CD14-positive monocyte (primary cell): ENCODE measurements around the gene RERE. TPM values are rescaled to one million over a fixed set of nuclear protein-coding genes. Genes with fewer than 3 reads are reported as not detected.

Source experiments
- DNase-seq, 3 donors: peaks; one replicate each; pipeline ENCODE4 v3.0.0-alpha.2; 2011 to 2022
- H2AFZ ChIP-seq: 2 replicates; pipeline ENCODE4 v1.6.0; 2012; ENCODE audit warnings: mild to moderate bottlenecking, low read depth, low read length, inconsistent platforms; ENCODE audit not compliant: insufficient read depth, poor library complexity, severe bottlenecking
- H3K27ac ChIP-seq, 2 donors: 1 replicate in 1 of 2; 2 replicates in 1 of 2; pipeline ENCODE4 v1.5.1; 2012 to 2013; ENCODE audit warnings: low read length in 2 of 2, control low read depth in 1 of 2, inconsistent platforms in 1 of 2, low read depth in 1 of 2, mild to moderate bottlenecking in 1 of 2
- H3K27me3 ChIP-seq, 2 donors: one replicate each; pipeline versions ENCODE4 v1.6.0 to v1.6.1; 2011 to 2013; ENCODE audit warnings: low read length in 2 of 2; ENCODE audit not compliant: control insufficient read depth in 2 of 2, insufficient read depth in 2 of 2
- H3K36me3 ChIP-seq, 2 donors: replicated peaks in 1 of 2; 1 replicate in 1 of 2; 2 replicates in 1 of 2; pipeline versions ENCODE4 v1.5.1 to v1.6.1; 2012 to 2013; ENCODE audit warnings: low read length in 2 of 2, control low read depth in 1 of 2, inconsistent platforms in 1 of 2, mild to moderate bottlenecking in 1 of 2; ENCODE audit not compliant: insufficient read depth in 2 of 2, control insufficient read depth in 1 of 2
- H3K4me1 ChIP-seq, 2 donors: 1 replicate in 1 of 2; 2 replicates in 1 of 2; pipeline versions ENCODE4 v1.5.1 to v1.6.1; 2012 to 2013; ENCODE audit warnings: low read length in 2 of 2, control low read depth in 1 of 2, inconsistent platforms in 1 of 2, mild to moderate bottlenecking in 1 of 2, moderate library complexity in 1 of 2; ENCODE audit not compliant: insufficient read depth in 2 of 2, control insufficient read depth in 1 of 2
- H3K4me2 ChIP-seq: replicated peaks from 2 replicates; pipeline ENCODE3; 2012; ENCODE audit warnings: low read length, moderate library complexity, mild to moderate bottlenecking; ENCODE audit not compliant: poor library complexity, severe bottlenecking; ENCODE audit errors: extremely low read depth
- H3K4me3 ChIP-seq, 3 experiments: fragments of 200-600 bp in 1 of 3; sonication (generic) in 1 of 3; replicated peaks in 1 of 3; 1 replicate in 2 of 3; 2 replicates in 1 of 3; pipeline ENCODE4 v1.5.1; 2011 to 2013; ENCODE audit warnings: low read length in 3 of 3, mild to moderate bottlenecking in 3 of 3, control low read depth in 2 of 3, low read depth in 2 of 3, inconsistent platforms in 1 of 3, moderate library complexity in 1 of 3
- H3K79me2 ChIP-seq: 2 replicates; pipeline ENCODE4 v1.6.0; 2012; ENCODE audit warnings: mild to moderate bottlenecking, control low read depth, inconsistent platforms, low read length, moderate library complexity; ENCODE audit not compliant: insufficient read depth
- H3K9ac ChIP-seq: 2 replicates; pipeline ENCODE4 v1.6.0; 2017; ENCODE audit warnings: low read length, mild to moderate bottlenecking; ENCODE audit not compliant: insufficient read depth, poor library complexity, severe bottlenecking
- H3K9me3 ChIP-seq, 2 donors: replicated peaks in 1 of 2; 1 replicate in 1 of 2; 2 replicates in 1 of 2; pipeline versions ENCODE4 v1.5.1 to v1.6.1; 2012 to 2013; ENCODE audit warnings: low read length in 2 of 2, control low read depth in 1 of 2; ENCODE audit not compliant: control insufficient read depth in 1 of 2, insufficient read depth in 1 of 2
- H4K20me1 ChIP-seq: 2 replicates; pipeline ENCODE4 v1.6.0; 2012; ENCODE audit warnings: mild to moderate bottlenecking, low read length, control low read depth, moderate library complexity; ENCODE audit not compliant: insufficient read depth
- H3K27ac Mint-ChIP-seq, 7 donors: one replicate each; pipeline ENCODE4 v1.8.0; 2020; ENCODE audit warnings: mild to moderate bottlenecking in 7 of 7, mixed read lengths in 7 of 7, moderate library complexity in 6 of 7, inconsistent platforms in 2 of 7
- H3K27me3 Mint-ChIP-seq, 3 donors: one replicate each; pipeline ENCODE4 v1.8.0; 2021 to 2022; ENCODE audit warnings: low read depth in 3 of 3, mild to moderate bottlenecking in 3 of 3, mixed read lengths in 3 of 3, moderate library complexity in 3 of 3, inconsistent platforms in 1 of 3
- H3K36me3 Mint-ChIP-seq, 2 donors: one replicate each; pipeline ENCODE4 v1.8.0; 2020; ENCODE audit warnings: mixed read lengths in 2 of 2, inconsistent platforms in 1 of 2, mild to moderate bottlenecking in 1 of 2
- H3K4me1 Mint-ChIP-seq: one replicate; pipeline ENCODE4 v1.8.0; 2020; ENCODE audit warnings: mild to moderate bottlenecking, mixed read lengths
- H3K4me3 Mint-ChIP-seq, 2 donors: one replicate each; pipeline ENCODE4 v1.8.0; 2020; ENCODE audit warnings: mild to moderate bottlenecking in 2 of 2, mixed read lengths in 2 of 2, moderate library complexity in 1 of 2
- H3K9me3 Mint-ChIP-seq, 7 donors: one replicate each; pipeline ENCODE4 v1.8.0; 2020 to 2022; ENCODE audit warnings: mixed read lengths in 7 of 7, mild to moderate bottlenecking in 6 of 7, moderate library complexity in 6 of 7, inconsistent platforms in 2 of 7
- CTCF ChIP-seq: fragments of 200-600 bp; IDR thresholded peaks from one replicate; pipeline ENCODE4 v1.8.0; 2022; ENCODE audit warnings: antibody characterized with exemption, mild to moderate bottlenecking
- WGBS: methylation state at CpG from one replicate; pipeline ENCODE4 v1.1.5; 2013; ENCODE audit warnings: missing lambda C conversion rate; ENCODE audit not compliant: insufficient coverage; 5-methylcytosine and 5-hydroxymethylcytosine counted together
- intact Hi-C, 2 donors: fragments of 100-400 bp; cut with micrococcal nuclease; formaldehyde crosslinking; loops; one replicate each; pipeline versions ENCODE4 v1.15.0 to v1.15.1; 2023
- polyA plus RNA-seq, 3 donors: library from polyadenylated mRNA; depleted of rRNA in 1 of 3; unstranded in 2 of 3; stranded (reverse) in 1 of 3; fragments of 300-500 nt in 2 of 3; fragments of >200 nt in 1 of 3; fragmentation: Illumina TruSeq in 2 of 3; gene quantifications; 1 replicate in 2 of 3; 2 replicates in 1 of 3; pipeline ENCODE4 v1.2.3, GENCODE V29; 2012 to 2021

Gene RERE
- polyA plus RNA-seq, 3 donors: 1.2 to 19.4 (median 3.8) TPM

GRCh38 chr1:8794605-8795004 is 22.8 kb downstream of the RERE start:
- H3K27me3 ChIP-seq: no peaks in the 10 kb centered on the region
- WGBS: no CpG with 5 or more reads among the region's 3 CpGs

DNA sequence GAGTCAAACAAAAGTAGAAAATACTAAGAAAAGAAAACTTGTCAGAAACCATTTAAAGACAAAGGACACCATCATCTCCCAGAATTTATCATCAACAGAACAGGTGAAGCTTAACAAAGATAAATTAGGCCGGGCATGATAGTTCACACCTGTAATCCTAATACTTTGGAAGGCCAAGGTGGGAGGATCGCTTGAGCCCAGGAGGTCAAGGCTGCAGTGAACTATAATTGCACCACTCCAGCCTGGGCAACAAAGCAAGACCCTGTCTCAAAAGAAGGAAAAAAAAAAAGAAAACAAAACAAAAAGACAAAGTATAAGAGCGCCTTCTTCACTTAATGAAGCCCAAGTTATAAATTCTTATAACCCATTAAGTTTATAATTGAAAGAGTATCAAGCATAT is 25.6 kb downstream of the RERE start:
- Mint-ChIP-seq H3K36me3 (peaks cover 4 to 12% of the 10 kb centered on the region in 2 donors), H3K27me3 (no peaks in the 10 kb centered on the region), H3K27ac (peak overlapping the region in 1 of 7 donors; percentile 42), H3K4me3 (no peak overlapping the region), H3K4me1 (no peaks in the 10 kb centered on the region), H3K9me3 (no peaks in the 10 kb centered on the region)
- Histone ChIP-seq H3K36me3 (no peaks in the 10 kb centered on the region), H4K20me1 (no peaks in the 10 kb centered on the region), H2AFZ (no peak overlapping the region), H3K4me1 (no peaks in the 10 kb centered on the region), H3K27me3 (no peaks in the 10 kb centered on the region), H3K27ac (no peak overlapping the region), H3K4me3 (no peak overlapping the region), H3K9me3 (no peaks in the 10 kb centered on the region), H3K9ac (no peak overlapping the region), H3K4me2 (no peak overlapping the region), H3K79me2 (no peaks in the 10 kb centered on the region)
- DNase-seq: no peak
- intact Hi-C loops: no loop called here
- WGBS: 100% methylated on average over 1 of the region's 3 CpGs
- no peak for TF ChIP-seq CTCF

More at GRCh38 chr1:8794605-8795004, 22.8 kb downstream of the RERE start:
- Histone ChIP-seq H3K27ac (no peak overlapping the region), H3K9me3 (no peaks in the 10 kb centered on the region), H3K36me3 (no peaks in the 10 kb centered on the region), H2AFZ (no peak overlapping the region), H3K9ac (no peak overlapping the region), H4K20me1 (no peaks in the 10 kb centered on the region), H3K4me3 (no peak overlapping the region), H3K4me2 (no peak overlapping the region), H3K4me1 (no peaks in the 10 kb centered on the region), H3K79me2 (no peaks in the 10 kb centered on the region)
- no peaks in the 10 kb centered on the region for H3K27me3 Mint-ChIP-seq
- DNase-seq: no peak
- no peak overlapping the region for H3K27ac Mint-ChIP-seq
- H3K36me3 Mint-ChIP-seq: peaks cover 2 to 11% of the 10 kb centered on the region in 2 donors
- peaks cover 0 to 6% (median 0%) of the 10 kb centered on the region in 7 donors for H3K9me3 Mint-ChIP-seq
- intact Hi-C loops: no loop called here
- no peak overlapping the region for H3K4me3 Mint-ChIP-seq
- TF ChIP-seq CTCF: no peak
- no peaks in the 10 kb centered on the region for H3K4me1 Mint-ChIP-seq
